KG1 (cell line): ENCODE data around the gene AK2.
A peak's percentile ranks its signal among the peaks of the same experiment; 100 is the strongest.
"Not testable (repeated sequence)": the region's sequence is repeated elsewhere in the genome, so short reads cannot be mapped to it uniquely, and the experiment has no call there.

Source experiments
- DNase-seq: peaks from one replicate; lab custom pipeline; 2025; lab: John Stamatoyannopoulos, UW

The AK2 gene

DNA sequence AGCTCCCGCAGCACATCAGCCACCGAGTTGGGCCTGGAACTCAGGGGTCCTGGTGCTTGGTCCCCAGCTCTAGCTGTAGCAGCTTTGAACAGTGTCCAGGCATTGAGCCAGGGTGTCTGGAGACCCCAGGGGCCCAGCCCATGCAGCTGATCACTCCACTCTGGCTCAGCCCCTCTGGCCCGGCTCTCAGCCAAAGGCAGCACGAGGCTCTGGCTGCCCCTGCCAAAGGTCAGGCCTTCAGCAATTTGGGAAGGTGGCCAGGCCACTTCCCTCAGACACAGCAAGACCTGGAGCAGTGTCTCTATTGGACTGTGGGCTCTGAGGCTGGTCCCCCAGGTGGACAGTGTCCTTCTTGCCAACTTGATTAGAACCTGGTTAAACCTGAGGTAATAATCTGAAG lies 37.7 kb downstream of the AK2 start:
- no peak for DNase-seq

DNA sequence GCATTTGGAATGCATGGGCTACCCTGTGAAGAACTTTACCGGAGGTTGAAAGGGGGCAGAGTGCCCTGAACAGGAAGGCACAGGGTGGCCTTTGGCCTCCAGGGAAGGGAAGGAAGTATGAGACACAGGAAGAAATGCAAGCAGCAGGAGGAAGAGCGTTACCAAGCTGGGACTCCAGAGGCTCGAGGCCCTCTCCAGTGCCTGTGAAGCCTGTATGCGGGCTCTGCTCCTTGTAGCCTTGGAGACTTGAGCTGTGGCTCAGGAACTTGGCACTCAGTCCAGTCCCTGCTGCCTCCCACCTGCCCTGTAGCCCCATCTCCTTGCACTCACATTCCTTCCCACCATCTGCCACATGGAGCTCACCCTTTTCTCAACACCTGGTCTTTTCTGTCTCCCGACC lies 38.6 kb downstream of the AK2 start:
- DNase-seq: no peak

DNA sequence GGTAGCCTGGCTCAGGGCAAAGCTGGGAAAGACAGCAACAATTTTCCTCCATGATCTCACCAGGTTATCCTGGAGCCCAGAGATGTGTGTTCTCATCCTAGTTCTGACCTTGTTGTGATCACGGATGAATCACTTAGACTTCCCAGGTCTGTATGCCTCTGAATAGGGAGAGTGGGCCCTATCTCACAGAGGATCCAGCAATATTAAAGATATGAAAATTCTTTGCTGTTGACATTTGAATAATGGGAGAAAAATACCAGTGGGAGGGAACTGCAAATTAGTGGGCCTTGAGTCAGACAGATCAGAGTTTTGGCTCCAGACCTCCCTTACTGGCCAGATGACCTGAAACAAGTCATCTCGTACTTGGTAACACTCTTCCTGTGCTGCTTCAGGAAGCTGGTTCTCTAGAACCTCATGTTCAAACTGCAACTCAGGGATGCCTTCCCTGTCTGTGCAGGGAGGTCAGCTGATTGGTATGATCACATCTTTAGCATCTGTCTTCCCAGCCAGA lies 39.2 kb downstream of the AK2 start:
- DNase-seq: no peak

DNA sequence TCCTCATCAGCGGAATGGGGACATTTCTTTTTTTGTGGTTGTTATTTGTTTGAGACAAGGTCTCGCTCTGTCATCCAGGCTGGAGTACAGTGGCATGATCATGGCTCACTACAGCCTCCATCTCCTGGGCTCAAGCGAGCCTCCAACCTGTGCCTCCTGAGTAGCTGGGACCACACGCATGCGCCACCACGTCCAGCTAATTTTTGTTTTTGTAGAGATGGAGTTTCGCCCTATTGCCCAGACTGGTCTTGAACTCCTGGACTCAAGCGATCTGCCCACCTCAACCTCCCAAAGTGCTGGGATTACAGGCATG lies 43.4 kb downstream of the AK2 start:
- DNase-seq: not testable (repeated sequence)

DNA sequence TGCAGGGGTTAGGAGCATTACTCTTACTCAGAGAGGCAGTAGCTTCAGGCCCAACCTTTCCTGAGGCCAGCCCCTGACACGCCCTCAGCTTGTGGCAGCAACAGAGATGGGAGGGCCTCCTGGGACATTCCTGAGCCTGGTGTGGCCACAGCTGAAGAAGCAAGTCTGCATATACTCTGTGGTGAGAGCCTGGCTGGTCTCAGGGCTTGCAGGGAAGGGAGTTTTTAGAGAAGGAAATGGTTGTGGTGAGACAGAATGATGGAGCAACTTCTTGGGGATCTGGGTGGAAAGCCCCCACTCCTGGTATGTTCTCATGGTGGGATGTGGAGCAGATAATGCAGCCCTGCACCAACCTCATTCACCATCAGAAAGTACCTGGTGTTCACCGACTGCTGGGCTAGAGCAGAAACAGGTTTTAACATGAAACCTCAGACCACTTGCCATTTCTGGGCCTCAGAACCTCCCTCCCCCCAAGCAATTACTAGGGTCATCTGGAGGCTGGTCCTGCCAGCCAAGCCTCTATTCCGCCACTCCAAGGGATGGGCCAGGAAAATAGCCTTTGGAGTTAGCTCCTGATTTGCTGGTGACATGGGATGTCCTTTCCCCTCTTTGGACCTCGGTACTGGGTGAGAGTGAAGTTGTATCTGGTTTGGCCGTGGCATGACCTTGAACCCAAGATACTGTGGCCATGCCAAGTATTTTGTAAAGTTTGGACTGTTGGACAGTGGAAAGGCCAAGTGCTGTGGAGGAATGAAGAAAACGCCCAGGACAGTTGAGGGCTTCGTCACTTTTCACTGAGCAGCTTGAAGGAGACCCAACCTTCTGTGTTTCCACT lies 44.0 kb downstream of the AK2 start:
- peak; percentile 77 for DNase-seq

DNA sequence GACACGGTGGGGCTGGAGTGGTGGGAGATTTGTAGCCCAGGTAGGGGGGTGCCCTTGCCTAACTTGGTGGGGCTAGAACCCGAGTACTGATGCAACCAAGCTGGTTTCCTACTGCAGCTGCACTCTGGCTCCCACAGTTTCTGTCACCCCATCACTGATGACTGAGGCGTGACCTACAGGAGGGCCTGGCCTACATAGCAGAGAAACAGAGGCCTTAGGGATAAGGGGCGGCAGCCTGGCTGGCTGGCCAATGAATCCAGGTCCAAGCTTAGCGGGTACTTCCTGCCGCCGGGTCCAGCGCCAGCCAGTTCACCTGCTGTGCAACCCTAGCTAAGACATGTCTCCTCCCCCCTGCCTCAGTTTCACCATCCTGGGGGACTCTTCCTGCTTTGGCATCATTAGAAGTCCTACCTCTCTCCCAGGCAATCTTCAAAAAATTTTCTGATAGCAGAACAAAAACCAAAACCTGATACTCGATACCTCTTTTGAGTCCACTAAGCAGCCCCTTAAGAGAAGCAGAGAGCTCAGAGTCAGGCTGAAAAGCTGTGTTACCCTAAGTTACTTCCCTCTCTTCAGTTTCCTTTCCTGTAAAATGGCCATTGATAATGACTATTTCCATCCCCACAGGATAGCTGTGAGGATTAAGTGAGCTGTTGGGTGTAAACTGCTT lies 44.7 kb downstream of the AK2 start:
- no peak for DNase-seq

DNA sequence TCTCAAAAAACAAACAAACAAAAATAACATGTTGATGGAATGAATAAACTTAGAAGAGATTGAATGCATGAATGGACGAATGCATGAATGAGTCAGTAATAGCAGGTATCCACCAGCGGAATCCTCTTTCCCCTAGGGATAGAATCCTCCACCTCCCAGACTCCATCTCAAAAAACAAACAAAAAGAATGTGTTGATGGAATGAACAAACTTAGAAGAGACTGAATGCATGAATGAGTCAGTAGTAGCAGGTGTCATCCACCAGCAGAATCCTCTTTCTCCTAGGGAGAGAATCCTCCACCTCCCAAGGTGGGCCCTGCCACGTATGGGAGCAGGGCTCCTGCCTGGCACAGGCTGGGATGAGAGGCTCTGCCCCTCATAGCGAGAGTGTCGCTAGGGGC lies 45.3 kb downstream of the AK2 start:
- no peak for DNase-seq

DNA sequence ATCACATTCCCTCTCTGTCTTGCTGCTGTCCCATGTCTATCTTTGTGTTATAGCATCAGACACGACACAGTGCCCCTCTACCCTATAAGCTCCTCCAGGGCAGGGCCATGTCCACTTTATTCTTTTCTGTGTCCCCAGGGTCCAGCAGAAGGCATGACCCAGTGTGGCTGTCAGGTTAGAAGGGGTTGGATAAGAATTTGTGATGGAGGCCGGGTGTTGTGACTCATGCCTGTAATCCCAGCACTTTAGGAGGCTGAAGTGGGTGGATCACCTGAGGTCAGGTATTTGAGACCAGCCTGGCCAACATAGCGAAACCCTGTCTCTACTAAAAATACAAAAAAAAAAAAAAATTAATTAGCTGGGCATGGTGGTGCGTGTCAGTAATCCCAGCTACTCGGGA lies 45.8 kb downstream of the AK2 start:
- no peak for DNase-seq

DNA sequence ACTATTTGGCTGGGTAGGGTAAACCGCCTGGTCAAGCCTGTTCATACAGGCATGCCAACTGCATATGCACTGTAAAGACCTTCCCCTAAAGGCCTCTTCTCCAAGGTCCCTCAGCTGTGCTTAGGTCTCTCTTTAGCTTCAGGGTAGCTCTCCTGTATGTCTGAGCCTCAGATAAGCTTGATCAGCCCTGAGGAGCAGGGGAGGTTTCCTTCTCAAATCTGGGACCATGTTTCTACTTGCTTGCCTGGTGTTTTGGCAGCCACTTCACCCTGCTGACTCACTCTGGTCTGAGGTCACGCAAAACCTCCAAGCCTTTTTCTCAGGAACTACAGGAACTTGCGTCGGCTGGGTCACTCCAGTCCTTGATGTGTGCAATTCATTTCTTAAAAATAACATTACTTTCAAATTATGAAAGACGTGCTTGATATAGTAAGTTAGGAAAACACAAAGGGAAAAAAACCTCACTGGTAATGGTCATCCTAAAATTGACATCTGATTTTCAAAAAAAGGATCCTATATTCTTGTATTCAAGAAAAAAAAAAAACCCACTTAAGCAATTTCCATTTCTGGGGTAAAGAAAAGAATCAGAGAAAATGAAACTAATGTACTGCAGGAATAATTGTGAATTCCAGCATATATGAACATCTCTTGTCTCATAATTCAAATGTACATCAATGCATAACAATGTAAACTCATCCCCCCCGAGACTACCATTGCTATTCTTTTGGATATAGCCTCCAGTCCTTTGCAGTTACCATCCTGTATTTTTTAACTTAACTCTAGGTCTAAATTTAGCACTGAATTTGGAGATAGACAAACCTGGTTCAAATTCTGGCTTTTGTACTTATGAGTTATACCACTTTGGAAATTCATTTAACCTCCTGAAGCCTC lies 47.3 kb downstream of the AK2 start:
- no peak for DNase-seq

DNA sequence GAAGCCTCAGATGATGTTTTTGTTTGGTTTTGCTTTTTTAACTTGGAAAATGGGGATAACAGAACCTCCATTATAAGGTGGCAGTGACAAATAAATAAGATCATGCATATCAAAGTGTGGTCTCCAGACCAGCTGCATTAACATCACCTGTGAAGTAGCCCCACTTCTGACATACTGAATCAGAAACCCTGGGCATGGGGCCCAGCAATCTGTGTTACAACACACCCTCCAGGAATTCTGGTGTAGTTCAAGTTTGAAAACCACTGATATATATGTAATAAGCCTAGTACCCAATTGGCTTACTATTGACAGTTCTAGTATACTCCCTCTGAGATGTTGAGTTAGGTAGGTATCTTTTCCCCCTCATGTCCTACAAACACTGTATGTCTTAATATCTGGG lies 48.0 kb downstream of the AK2 start:
- DNase-seq: no peak

DNA sequence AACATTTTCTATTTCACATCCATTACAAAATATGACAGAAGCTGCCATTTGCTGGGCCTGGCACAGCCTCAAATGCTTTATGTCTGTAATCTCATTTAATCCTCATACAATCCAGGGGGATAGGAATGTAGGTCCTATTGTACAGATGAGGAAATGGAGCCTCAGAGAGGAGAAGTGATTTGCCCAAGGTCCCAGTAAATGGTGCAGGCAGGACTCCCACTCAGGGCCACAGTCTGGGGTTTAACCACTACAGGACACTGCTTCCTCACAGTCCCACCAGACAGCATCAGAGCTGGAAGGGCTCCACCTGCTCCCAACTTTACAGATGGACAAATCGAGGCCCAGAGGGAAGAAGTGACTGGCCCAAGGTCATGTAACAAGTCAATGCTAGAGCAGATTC lies 51.5 kb downstream of the AK2 start:
- DNase-seq: no peak

DNA sequence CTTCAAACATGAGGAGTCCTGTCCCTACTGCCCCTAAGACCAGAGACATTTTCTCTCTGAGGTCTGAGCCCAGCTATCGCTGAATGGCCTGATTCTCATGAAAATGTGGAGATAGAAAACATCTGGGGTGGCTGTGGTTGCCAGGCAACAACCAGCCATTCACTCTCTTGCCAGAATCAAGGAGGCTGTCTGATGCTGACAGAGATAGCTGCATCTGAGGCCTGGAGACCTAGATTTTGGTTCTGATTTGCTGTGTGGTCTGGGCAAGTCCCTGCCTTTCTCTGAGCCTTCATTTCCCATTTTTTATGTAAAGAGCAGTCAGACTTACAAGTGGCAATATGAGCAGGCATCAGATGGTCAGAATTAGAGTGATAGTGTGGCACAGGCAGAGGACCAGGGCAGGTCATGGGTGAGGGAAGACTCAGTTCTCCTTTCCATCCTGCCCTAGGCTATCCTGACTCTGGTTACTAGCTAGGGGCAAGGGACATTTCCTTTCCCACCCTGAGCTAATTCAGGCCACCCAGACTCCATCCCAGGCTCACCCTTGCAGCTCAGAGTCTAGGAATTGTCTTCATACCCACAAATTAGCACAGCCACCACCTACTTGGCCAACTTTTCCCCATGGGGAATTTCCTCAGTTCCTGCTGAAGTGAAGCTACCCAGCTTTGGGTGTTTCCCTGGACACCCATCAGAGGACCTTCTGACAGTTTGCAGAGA lies 52.1 kb downstream of the AK2 start:
- no peak for DNase-seq

DNA sequence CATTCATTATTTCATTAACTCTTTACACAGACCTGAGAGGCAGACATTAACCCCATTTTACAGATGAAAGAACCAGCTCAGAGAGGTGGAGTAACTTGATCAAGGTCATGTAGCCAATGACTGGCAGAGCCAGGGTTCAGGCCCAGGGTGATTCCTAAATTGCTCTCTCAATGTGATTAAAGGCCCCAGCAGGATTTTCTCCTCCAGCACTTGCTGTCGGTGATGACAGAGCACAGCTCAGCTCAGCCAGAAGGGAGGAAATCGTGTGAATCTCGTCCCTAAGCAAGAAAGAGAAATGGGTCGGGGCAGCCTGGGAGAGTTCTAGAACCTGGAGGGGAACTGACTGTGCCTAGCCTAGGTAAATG lies 52.6 kb downstream of the AK2 start:
- DNase-seq: no peak

DNA sequence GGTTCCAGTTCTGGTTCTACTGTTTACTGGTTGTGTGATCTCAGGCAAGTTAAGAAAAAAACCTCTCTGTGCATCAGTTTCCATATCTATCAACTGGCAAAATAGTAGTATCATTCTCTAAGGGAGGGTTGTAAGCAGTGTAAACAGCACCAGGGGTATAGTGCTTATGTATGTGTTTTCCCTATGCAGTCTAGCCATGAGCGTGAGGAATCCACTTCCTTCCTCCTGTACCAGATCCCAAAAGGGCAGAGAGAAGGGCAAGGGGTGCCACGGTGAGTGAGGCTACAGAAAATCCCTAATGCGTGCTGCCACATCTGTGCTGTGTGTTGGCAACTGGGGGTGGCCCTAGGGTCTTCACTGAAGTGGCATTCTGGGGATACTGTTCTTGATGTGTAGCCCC lies 53.7 kb downstream of the AK2 start:
- no peak for DNase-seq

DNA sequence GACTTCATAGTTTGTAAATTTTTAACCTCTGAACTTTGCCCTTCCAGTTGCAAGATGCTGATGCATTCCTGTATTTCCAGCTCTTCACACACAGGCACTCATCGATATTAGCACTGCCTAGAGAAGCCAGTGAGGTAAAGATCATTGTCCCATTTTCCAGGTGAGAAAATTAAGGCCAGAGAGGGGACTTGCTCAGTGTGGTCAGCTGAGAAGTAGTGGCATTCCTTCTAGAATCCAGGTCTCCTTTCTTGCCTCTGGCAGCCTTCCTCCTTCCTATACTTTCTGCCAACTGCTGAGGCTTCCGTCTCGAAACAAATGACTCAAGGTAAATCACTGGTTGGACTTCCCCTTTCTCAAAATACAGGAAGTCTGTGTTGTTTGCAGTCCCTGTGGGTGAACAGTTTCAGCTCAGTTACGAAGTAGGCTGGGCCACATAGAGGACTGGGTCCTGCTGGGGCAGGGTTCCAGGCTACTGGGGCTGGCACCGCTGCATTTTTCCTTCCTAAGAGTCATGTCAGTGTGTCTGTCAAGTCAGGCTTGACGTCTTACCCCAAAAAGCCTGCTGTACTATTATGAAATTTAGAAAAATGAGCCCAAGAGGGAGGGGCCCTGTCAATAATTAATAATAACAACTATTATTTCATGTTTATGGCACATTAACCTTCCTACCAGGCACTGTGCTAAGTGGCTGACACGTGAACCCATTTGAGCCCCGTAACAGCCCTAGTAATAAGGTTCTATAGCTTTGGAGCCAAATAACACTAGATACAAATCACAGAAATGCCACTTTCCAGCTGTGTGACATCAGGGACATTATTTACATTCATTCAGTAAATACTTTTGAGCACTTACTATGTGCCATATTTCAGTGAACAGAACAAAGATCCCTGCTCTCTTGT lies 55.4 kb downstream of the AK2 start:
- DNase-seq: peak; percentile 69

DNA sequence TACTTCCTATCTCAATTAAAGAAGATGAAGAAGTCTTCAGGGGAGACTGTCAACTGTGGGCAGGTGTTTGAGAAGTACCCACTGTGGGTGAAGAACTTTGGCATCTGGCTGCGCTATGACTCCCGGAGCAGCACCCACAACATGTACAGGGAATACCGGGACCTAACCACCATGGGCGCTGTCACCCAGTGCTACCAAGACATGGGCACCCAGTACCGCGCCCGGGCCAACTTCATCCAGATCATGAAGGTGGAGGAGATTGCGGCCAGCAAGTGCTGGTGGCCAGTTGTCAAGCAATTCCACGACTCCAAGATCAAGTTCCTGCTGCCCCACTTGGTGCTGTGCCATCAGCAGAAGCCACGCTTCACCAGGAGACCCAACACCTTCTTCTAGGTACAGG lies 56.6 kb downstream of the AK2 start:
- DNase-seq: no peak

DNA sequence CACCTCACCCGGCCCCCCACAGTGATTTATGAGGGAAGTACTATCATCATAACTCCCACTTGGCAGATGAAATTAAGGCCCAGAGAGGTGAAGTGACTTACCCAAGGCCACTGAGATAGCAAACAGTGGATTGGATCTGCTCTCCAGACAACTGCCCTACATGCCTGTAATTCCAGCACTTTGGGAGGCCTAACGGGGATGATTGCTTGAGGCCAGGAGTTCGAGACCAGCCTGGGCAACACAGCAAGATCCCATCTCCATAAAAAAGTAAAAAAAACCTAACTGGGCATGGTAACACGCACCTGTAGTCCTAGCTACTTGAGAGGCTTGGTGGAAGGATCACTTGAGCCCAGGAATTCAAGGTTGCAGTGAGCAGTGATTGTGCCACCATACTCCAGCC lies 57.8 kb downstream of the AK2 start:
- no peak for DNase-seq

DNA sequence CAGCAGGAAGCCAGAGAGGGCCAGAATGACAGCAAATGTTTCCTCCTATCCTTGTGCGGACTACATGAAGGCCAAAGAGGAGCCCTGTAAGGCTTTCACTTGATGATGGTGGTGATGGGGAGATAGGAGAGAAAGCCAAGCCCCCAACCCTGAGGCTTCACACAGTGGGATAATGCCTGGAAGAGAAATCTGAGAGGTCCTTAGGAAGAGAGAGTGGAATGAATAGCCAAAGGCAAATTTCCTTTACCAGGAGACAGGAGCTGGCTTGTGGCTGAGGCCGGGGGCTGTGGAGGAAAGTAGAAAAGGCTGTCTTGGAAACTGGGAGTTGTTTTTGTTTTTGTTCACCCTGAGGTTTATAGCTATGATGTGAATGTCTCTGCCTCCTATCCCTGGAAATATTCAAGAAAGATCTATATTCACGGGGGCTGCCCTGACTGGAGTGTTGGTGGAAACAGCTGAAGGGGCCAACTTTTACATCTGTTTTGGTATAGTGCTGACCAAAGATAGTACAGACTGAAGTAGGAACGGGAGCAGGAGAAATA lies 59.1 kb downstream of the AK2 start:
- DNase-seq: no peak

DNA sequence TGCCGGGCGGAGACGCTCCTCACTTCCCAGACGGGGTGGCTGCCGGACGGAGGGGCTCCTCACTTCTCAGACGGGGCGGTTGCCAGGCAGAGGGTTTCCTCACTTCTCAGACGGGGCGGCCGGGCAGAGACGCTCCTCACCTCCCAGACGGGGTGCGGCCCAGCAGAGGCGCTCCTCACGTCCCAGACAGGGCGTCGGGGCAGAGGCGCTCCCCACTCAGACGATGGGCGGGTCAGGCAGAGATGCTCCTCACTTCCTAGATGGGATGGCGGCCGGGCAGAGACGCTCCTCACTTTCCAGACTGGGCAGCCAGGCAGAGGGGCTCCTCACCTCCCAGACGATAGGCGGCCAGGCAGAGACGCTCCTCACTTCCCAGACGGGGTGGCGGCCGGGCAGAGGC lies 61.6 kb downstream of the AK2 start:
- not testable (repeated sequence) for DNase-seq

DNA sequence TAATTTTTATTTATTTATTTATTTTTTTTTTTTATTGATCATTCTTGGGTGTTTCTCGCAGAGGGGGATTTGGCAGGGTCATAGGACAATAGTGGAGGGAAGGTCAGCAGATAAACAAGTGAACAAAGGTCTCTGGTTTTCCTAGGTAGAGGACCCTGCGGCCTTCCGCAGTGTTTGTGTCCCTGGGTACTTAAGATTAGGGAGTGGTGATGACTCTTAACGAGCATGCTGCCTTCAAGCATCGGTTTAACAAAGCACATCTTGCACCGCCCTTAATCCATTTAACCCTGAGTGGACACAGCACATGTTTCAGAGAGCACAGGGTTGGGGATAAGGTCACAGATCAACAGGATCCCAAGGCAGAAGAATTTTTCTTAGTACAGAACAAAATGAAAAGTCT lies 63.2 kb downstream of the AK2 start:
- not testable (repeated sequence) for DNase-seq
